Activated CD8-positive, alpha-beta T cell treated with anti-CD3 and anti-CD28 coated beads for 36 hours (primary cell): ENCODE data around the gene AQP1. TPM values are rescaled to one million over a fixed set of nuclear protein-coding genes. Genes with fewer than 3 reads are reported as not detected.

Experiments used
- ATAC-seq: fragments of 200-7000 bp; cut with Tn5 transposase; one replicate; pipeline ENCODE4 v1.10.0; 2021; ENCODE audit warnings: mild to moderate bottlenecking, moderate library complexity
- CTCF ChIA-PET: fragments of 350-600 bp; sonication (Branson Sonifier 250); formaldehyde crosslinking; loops from one replicate; lab custom pipeline; 2021; ENCODE audit warnings: antibody characterized with exemption; lab: Charles Lee
- POLR2A ChIA-PET: fragments of 350-600 bp; sonication (Branson Sonifier 250); formaldehyde crosslinking; loops from one replicate; lab custom pipeline; 2021; ENCODE audit warnings: antibody characterized with exemption; lab: Charles Lee
- DNase-seq: peaks from one replicate; pipeline ENCODE4 v3.0.0-alpha.2; 2020
- H3K27ac Mint-ChIP-seq: one replicate; pipeline ENCODE4 v1.8.0; 2021; ENCODE audit warnings: mild to moderate bottlenecking, mixed read lengths
- H3K27me3 Mint-ChIP-seq: one replicate; pipeline ENCODE4 v1.8.0; 2021; ENCODE audit warnings: mixed read lengths
- H3K36me3 Mint-ChIP-seq: one replicate; pipeline ENCODE4 v1.8.0; 2021; ENCODE audit warnings: low read depth, mixed read lengths
- H3K4me1 Mint-ChIP-seq: one replicate; pipeline ENCODE4 v1.8.0; 2021; ENCODE audit warnings: low read depth, mixed read lengths
- H3K4me3 Mint-ChIP-seq: one replicate; pipeline ENCODE4 v1.8.0; 2021; ENCODE audit warnings: mild to moderate bottlenecking, moderate library complexity, mixed read lengths
- H3K9me3 Mint-ChIP-seq: one replicate; pipeline ENCODE4 v1.8.0; 2021; ENCODE audit warnings: mixed read lengths
- CTCF ChIP-seq: fragments of 200-600 bp; IDR thresholded peaks from one replicate; pipeline ENCODE4 v1.8.0; 2022; ENCODE audit warnings: antibody characterized with exemption, mild to moderate bottlenecking
- intact Hi-C: fragments of 100-400 bp; cut with micrococcal nuclease; formaldehyde crosslinking; loops from one replicate; pipeline ENCODE4 v1.10.0; 2022
- total RNA-seq, 2 experiments: library from RNA; stranded (reverse); gene quantifications; one replicate each; pipeline ENCODE4 v1.2.3, GENCODE V29; 2021

Gene AQP1
- total RNA-seq, 2 experiments from 2014 or later = 0.22 to 0.27 TPM

DNA sequence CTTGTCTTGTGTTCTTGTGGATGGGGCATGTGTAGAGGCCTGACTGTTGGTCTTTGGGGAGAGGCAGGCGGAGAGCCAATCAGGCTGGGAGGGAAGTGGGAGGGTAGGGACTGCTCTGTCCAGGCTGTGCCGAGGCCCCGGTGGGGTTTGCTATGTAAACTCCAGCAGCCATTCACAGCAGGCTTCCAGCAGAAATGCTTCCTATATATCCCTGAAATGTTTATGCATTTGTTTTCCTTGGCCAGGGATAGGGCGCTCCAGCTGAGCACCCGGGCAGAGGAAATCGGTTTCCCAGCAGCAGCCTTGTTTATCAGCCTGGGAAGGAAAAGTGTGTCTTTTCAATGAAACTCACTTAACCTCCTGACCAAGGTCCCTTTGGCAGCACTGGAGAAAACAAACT, 18.3 kb upstream of the AQP1 start:
- Mint-ChIP-seq H3K9me3 (peaks cover 3% of the 10 kb centered on the region), H3K27ac (no peak overlapping the region), H3K4me3 (no peak overlapping the region), H3K4me1 (no peaks in the 10 kb centered on the region), H3K36me3 (no peaks in the 10 kb centered on the region), H3K27me3 (no peaks in the 10 kb centered on the region)
- no peak for DNase-seq
- TF ChIP-seq CTCF = no peak
- intact Hi-C loops = no loop called here
- no peak for ATAC-seq
- POLR2A ChIA-PET = no interaction called here
- CTCF ChIA-PET = no interaction called here

DNA sequence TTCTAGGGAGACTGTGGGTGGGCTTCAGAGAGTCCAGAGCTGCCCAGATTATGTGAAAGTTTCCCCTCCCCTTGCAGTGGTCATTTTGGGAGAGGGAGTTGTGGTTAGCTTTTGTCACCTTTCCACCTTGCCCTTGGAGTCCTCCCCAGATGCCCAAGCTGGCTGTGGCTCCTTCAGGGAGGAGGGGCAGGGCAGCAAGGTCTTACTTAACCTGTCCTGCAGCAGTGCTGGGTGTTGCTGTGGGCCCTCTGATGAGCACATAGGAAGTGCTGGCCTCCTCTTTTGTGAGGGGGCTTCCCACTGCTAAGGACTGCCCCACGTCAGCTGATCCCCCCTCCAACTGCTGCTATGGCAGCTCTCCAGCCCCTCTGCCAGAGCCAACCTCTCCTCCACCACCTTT, 17.6 kb upstream of the AQP1 start:
- CTCF ChIA-PET = no interaction called here
- H3K27me3 Mint-ChIP-seq = no peaks in the 10 kb centered on the region
- no peaks in the 10 kb centered on the region for H3K36me3 Mint-ChIP-seq
- intact Hi-C loops = no loop called here
- no peak for TF ChIP-seq CTCF
- H3K4me1 Mint-ChIP-seq = no peaks in the 10 kb centered on the region
- no peak overlapping the region for H3K4me3 Mint-ChIP-seq
- peaks cover 3% of the 10 kb centered on the region for H3K9me3 Mint-ChIP-seq
- H3K27ac Mint-ChIP-seq = no peak overlapping the region
- ATAC-seq (no peak), DNase-seq (no peak)
- POLR2A ChIA-PET = no interaction called here

GRCh38 chr7:30894866-30895605, 16.6 kb upstream of the AQP1 start:
- Mint-ChIP-seq H3K27ac (no peak overlapping the region), H3K4me3 (no peak overlapping the region), H3K9me3 (peaks cover 3% of the 10 kb centered on the region), H3K27me3 (no peaks in the 10 kb centered on the region), H3K36me3 (no peaks in the 10 kb centered on the region), H3K4me1 (no peaks in the 10 kb centered on the region)
- TF ChIP-seq CTCF = no peak
- POLR2A ChIA-PET = no interaction called here
- ATAC-seq = no peak
- intact Hi-C loops = no loop called here
- no peak for DNase-seq
- CTCF ChIA-PET = no interaction called here

DNA sequence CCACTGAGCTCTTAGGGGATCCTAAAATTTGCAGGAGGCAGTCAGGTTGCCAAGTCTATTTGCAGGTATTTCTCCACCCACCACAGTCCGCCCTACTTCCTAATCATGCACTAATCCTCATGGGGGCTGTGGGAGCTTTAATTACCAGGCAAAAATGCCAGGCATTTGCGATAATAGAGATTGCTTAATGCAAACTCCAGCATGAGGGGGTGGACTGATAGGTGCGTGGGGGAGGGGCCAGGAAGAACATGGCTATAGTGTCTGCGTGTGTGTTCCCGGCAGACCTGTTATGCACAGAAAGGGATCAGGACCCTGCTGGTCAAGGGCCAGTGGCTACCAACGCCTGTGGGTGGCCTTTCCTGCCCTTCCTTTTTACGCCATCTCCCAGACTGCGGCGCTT, 15.6 kb upstream of the AQP1 start:
- POLR2A ChIA-PET = no interaction called here
- intact Hi-C loops = no loop called here
- H3K9me3 Mint-ChIP-seq = peaks cover 3% of the 10 kb centered on the region
- ATAC-seq (no peak), DNase-seq (no peak)
- CTCF ChIA-PET = no interaction called here
- no peaks in the 10 kb centered on the region for H3K4me1 Mint-ChIP-seq
- no peak overlapping the region for H3K27ac Mint-ChIP-seq
- TF ChIP-seq CTCF = no peak
- no peak overlapping the region for H3K4me3 Mint-ChIP-seq
- H3K27me3 Mint-ChIP-seq = no peaks in the 10 kb centered on the region
- H3K36me3 Mint-ChIP-seq = no peaks in the 10 kb centered on the region

- Mint-ChIP-seq H3K36me3 (no peaks in the 10 kb centered on the region), H3K4me1 (no peaks in the 10 kb centered on the region), H3K27me3 (no peaks in the 10 kb centered on the region), H3K9me3 (no peaks in the 10 kb centered on the region), H3K4me3 (no peak overlapping the region), H3K27ac (no peak overlapping the region)
- ChIA-PET CTCF (interaction anchor here (1.2 kb wide), 1 partner anchor 226 kb away, joined by 4 read pairs; no protein-coding TSS in a partner anchor), POLR2A (no interaction called here)
- no peak for DNase-seq
- intact Hi-C loops = no loop called here
- no peak for TF ChIP-seq CTCF
- ATAC-seq = no peak
Measured at GRCh38 chr7:30896783-30897637, 14.6 kb upstream of the AQP1 start.
